Neutrophil (primary cell): ENCODE data around the gene CPNE4.

ENCODE experiments used
- H3K27ac ChIP-seq: fragments of 200-600 bp; sonication (generic); 2 replicates; pipeline ENCODE4 v1.5.1; 2016; ENCODE audit warnings: mild to moderate bottlenecking, moderate library complexity
- H3K27me3 ChIP-seq: fragments of 200-600 bp; sonication (generic); 2 replicates; pipeline ENCODE4 v1.6.0; 2016; ENCODE audit warnings: mild to moderate bottlenecking
- H3K36me3 ChIP-seq: fragments of 200-600 bp; sonication (generic); 2 replicates; pipeline ENCODE4 v1.5.1; 2017
- H3K4me1 ChIP-seq, 2 experiments: fragments of 200-600 bp in 1 of 2; sonication (generic) in 1 of 2; 1 replicate in 1 of 2; 2 replicates in 1 of 2; pipeline versions ENCODE4 v1.5.1 to v1.6.1; 2013 to 2016; ENCODE audit warnings: low read depth in 1 of 2, low read length in 1 of 2, mild to moderate bottlenecking in 1 of 2, moderate library complexity in 1 of 2; ENCODE audit not compliant: control insufficient read depth in 1 of 2, insufficient read depth in 1 of 2
- H3K4me3 ChIP-seq, 2 experiments: fragments of 200-600 bp in 1 of 2; sonication (generic) in 1 of 2; 1 replicate in 1 of 2; 2 replicates in 1 of 2; pipeline ENCODE4 v1.5.1; 2013 to 2016; ENCODE audit warnings: low read depth in 1 of 2, low read length in 1 of 2, mild to moderate bottlenecking in 1 of 2, moderate library complexity in 1 of 2
- H3K9me3 ChIP-seq: fragments of 200-600 bp; sonication (generic); 2 replicates; pipeline ENCODE4 v1.5.1; 2016
- TF ChIP-seq, protein P1 (sequence below): fragments of 200-600 bp; sonication (generic); IDR thresholded peaks from 2 replicates; pipeline ENCODE4 v1.5.1; 2016; ENCODE audit warnings: antibody characterized with exemption

CPNE4 gene

GRCh38 chr3:131998027-131998426 is 36.8 kb downstream of the CPNE4 start:
- no peak overlapping the region for H3K4me3 ChIP-seq
- H3K4me1 ChIP-seq, result no peaks in the 10 kb centered on the region
- TF ChIP-seq, protein P1, sequence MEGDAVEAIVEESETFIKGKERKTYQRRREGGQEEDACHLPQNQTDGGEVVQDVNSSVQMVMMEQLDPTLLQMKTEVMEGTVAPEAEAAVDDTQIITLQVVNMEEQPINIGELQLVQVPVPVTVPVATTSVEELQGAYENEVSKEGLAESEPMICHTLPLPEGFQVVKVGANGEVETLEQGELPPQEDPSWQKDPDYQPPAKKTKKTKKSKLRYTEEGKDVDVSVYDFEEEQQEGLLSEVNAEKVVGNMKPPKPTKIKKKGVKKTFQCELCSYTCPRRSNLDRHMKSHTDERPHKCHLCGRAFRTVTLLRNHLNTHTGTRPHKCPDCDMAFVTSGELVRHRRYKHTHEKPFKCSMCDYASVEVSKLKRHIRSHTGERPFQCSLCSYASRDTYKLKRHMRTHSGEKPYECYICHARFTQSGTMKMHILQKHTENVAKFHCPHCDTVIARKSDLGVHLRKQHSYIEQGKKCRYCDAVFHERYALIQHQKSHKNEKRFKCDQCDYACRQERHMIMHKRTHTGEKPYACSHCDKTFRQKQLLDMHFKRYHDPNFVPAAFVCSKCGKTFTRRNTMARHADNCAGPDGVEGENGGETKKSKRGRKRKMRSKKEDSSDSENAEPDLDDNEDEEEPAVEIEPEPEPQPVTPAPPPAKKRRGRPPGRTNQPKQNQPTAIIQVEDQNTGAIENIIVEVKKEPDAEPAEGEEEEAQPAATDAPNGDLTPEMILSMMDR, result no peak
- H3K27ac ChIP-seq, result no peak overlapping the region
- no peaks in the 10 kb centered on the region for H3K9me3 ChIP-seq
- no peaks in the 10 kb centered on the region for H3K36me3 ChIP-seq
- H3K27me3 ChIP-seq, result peaks cover 47% of the 10 kb centered on the region

GRCh38 chr3:131995891-131996290 is 38.9 kb downstream of the CPNE4 start:
- Histone ChIP-seq H3K27ac (no peak overlapping the region), H3K4me1 (no peaks in the 10 kb centered on the region), H3K36me3 (no peaks in the 10 kb centered on the region), H3K4me3 (no peak overlapping the region), H3K27me3 (peaks cover 27% of the 10 kb centered on the region), H3K9me3 (no peaks in the 10 kb centered on the region)
- TF ChIP-seq, protein P1, result no peak

- TF ChIP-seq, protein P1, result no peak
- Histone ChIP-seq H3K9me3 (no peaks in the 10 kb centered on the region), H3K4me1 (no peaks in the 10 kb centered on the region), H3K27me3 (no peaks in the 10 kb centered on the region), H3K36me3 (no peaks in the 10 kb centered on the region), H3K27ac (no peak overlapping the region), H3K4me3 (no peak overlapping the region)
Measured at GRCh38 chr3:131989318-131989717, 45.5 kb downstream of the CPNE4 start.

DNA sequence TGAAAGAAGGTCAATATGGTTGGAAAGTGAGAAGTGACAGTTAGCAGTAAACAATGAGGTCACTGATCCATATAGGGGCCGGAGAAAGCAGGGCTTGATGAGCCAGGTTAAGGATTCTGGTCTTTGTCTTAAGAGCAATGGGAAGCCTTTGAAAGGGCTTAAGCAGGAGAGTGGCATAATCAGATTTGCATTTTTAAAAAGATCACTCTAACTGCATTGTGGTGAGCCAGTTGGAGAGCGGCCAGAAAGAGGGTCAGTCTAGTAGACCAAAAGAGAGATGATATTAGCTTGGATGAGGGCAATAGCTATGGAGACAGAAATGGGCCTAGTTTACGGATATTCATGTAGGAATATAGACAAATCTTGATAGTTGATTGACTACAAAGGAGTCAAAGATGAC is 46.6 kb downstream of the CPNE4 start:
- Histone ChIP-seq H3K9me3 (no peaks in the 10 kb centered on the region), H3K27me3 (no peaks in the 10 kb centered on the region), H3K36me3 (no peaks in the 10 kb centered on the region), H3K4me1 (no peaks in the 10 kb centered on the region), H3K4me3 (no peak overlapping the region), H3K27ac (no peak overlapping the region)
- TF ChIP-seq, protein P1, result no peak

DNA sequence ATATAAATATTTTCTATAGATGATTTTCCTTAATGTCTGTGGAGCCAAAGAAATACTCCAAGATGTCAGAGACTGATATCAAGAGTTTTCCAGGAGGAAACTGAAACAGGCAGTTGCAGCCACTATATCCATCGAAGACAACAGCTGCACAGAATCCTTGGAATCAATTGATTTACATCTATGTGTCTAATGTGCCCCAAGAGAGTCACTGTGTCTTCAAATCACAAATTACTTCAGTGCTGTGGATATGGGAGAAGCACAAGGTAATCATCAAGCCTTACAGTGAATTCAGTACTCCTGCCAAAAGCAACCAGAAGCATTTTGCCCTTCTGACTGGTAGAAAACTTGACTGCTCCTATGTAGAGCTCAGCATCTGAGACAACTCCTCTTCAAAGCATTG is 51.1 kb downstream of the CPNE4 start:
- no peaks in the 10 kb centered on the region for H3K36me3 ChIP-seq
- TF ChIP-seq, protein P1, result no peak
- no peaks in the 10 kb centered on the region for H3K27me3 ChIP-seq
- H3K9me3 ChIP-seq, result no peaks in the 10 kb centered on the region
- no peaks in the 10 kb centered on the region for H3K4me1 ChIP-seq
- H3K27ac ChIP-seq, result no peak overlapping the region
- H3K4me3 ChIP-seq, result no peak overlapping the region

GRCh38 chr3:131981323-131981722 is 53.5 kb downstream of the CPNE4 start:
- H3K9me3 ChIP-seq, result no peaks in the 10 kb centered on the region
- H3K4me3 ChIP-seq, result no peak overlapping the region
- H3K27me3 ChIP-seq, result no peaks in the 10 kb centered on the region
- H3K36me3 ChIP-seq, result no peaks in the 10 kb centered on the region
- no peak overlapping the region for H3K27ac ChIP-seq
- no peaks in the 10 kb centered on the region for H3K4me1 ChIP-seq
- TF ChIP-seq, protein P1, result no peak
